NCI-H2029 (cell line): Measurements from ENCODE around the gene TLL1.

Experiments used
- DNase-seq: peaks from one replicate; lab custom pipeline; 2025; lab: John Stamatoyannopoulos, UW

TLL1 gene

DNA sequence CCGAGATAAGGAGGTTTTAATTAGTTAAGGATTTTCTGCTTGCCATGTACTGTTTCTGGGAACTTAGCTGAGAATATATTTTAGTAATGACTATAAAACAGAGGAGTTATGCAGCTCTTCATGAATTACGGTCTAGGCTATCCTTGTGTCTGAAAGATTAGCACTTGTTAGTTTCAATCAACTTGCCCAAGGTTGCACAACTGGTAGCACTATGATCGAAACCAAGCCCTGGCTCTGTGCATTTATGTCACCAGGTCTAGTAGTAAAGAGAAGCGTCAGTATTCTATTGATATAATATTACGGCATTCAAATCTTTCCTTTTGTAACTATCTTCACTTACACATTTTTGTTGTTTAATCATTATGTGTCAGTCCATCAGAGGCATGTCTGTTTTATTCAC is 176.0 kb downstream of the TLL1 start:
- DNase-seq, result no peak

DNA sequence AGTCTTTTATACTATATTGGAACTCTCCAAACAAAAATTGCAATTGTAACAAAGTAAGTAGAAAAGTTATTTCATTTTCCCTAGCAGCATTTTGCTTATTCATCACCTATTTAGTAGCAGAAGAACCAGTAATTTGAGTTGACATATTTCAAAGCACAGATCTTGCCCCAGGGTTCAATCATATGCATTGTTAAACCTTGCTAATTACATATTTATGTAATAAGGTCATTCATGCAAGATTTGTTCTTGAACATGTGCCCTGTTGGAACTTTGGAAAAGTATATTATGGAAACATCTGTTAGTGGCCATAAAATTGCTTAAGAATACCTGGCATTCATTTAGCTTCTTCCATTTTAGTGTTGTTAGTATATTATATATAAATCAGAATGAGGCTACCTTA is 191.7 kb downstream of the TLL1 start:
- DNase-seq, result no peak

- no peak for DNase-seq
Measured at GRCh38 chr4:166065324-166065723, 192.3 kb downstream of the TLL1 start.

- DNase-seq, result no peak
Measured at GRCh38 chr4:166066936-166067335, 193.9 kb downstream of the TLL1 start.

DNA sequence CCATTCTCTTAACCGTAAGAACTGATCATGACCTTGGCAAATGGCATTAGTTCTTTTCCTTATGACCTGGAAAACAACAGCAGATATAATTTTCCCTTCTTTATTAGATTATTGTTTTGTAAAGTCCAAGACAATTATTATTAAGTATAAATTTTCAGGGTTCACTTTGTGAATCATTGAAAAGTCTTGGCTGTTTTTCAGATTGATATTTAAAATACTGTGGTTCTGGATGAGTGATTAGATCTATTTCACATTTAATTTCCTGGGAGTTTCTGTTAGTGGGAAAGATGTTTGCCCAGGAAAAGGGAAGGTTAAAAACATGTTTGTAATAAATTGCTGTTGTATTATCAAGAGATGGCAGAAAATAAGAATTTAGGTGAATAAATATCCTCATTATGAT is 194.9 kb downstream of the TLL1 start:
- DNase-seq, result no peak

GRCh38 chr4:166073783-166074182 is 200.7 kb downstream of the TLL1 start:
- DNase-seq, result no peak

DNA sequence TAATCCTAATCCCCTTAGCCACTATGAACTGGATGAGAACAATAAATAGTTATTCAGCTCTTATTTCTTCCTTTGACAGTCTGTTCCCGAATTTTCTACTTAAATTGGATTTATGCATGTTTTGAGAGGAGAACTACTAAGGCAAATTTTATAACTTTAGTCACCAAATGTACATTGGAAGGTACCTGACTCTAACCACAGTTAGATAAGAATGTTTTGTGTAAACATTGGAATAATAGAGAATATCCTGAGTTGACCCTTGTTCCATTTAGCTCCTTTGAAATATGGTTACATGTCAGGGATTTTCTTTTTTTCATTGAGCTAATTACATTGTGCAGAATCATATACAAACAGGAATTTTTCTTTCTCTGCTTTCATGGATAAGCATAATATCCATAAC is 202.6 kb downstream of the TLL1 start:
- DNase-seq, result no peak

- no peak for DNase-seq
Measured at GRCh38 chr4:166077782-166078181, 204.7 kb downstream of the TLL1 start.

GRCh38 chr4:166078383-166078782 is 205.3 kb downstream of the TLL1 start:
- no peak for DNase-seq

DNA sequence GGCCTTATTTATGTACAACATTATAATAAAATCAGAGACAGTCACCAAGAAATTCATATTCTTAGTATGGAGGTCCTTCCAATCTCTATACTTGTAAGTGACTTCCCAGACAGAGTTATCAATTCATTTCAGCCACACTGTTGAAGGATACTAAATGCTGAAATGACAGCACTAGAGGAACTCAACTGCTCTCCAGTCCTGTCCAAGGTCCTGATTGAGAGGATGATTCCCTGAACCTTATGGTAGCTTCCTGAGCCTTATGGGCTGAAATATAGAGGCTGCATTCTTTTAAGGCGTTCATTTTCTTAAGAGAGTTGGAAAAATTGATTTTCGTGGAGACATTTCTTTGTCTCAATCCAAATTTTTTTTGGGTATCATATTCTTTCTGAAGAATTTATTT is 205.9 kb downstream of the TLL1 start:
- no peak for DNase-seq

DNA sequence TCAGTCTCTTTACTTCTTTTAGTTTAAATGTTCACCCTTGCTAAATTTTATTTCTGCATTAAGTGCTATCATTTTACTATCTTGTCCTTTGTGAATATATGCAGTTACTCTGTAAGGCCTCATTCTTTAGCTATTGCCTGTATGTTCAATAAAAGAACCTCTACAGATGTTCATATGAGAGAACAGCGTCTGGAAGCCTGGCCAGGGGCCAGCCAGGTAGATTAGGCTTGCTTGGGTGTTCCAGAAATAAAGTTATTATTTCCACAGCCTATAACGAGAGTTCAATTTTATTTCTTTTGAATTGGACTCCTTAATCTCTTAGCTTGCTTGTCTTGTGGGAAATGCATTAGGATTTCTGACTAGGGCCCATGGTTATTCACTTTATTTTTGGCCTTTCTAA is 214.5 kb downstream of the TLL1 start:
- DNase-seq, result no peak

DNA sequence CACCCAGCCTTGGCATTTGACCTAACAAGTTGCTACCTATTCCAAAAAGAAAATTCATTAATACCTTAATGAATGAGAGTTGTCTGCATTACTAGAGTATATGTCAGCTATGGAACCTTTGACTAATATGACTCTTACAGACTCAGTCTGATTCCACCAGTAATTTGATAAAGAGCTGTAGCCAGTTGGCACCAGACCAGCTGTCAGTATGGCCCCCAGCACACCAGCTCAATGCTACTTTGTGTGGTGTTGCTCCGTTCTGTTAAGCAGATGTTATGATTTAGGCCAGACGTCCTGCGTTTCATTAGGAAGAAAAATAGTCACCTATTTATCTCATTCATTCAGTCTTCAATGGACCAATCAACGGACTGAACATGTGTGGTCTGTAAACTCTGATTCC is 215.5 kb downstream of the TLL1 start:
- DNase-seq, result no peak

GRCh38 chr4:166091146-166091545 is 218.1 kb downstream of the TLL1 start:
- DNase-seq, result no peak

GRCh38 chr4:166091912-166092510 is 219.0 kb downstream of the TLL1 start:
- DNase-seq, result peak; percentile 16

DNA sequence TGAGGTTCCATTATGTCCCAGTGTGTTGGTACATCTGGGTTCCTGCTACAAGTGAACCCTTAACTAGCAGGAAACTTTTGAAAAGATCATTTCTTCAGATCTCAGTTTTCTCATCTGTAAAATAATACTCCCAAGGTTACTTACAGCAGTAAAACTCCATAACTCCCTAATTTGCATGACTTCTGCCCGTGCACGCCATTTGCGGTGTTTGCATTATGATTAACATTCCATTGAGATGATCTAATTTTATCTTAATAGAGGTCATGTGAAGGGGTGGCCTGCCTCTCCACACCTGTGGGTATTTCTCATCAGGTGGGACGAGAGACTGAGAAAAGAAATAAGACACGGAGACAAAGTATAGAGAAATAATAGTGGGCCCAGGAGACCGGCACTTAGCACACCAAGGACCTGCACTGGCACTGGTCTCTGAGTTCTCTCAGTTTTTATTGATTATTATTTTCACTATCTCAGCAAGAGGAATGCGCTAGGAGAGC is 219.8 kb downstream of the TLL1 start:
- no peak for DNase-seq

- no peak for DNase-seq
Measured at GRCh38 chr4:166104623-166105022, 231.6 kb downstream of the TLL1 start.

GRCh38 chr4:166121897-166122296 is 248.9 kb downstream of the TLL1 start:
- no peak for DNase-seq

GRCh38 chr4:166123546-166123945 is 250.5 kb downstream of the TLL1 start:
- DNase-seq, result no peak

- DNase-seq, result no peak
Measured at GRCh38 chr4:166128403-166128802, 255.4 kb downstream of the TLL1 start.

DNA sequence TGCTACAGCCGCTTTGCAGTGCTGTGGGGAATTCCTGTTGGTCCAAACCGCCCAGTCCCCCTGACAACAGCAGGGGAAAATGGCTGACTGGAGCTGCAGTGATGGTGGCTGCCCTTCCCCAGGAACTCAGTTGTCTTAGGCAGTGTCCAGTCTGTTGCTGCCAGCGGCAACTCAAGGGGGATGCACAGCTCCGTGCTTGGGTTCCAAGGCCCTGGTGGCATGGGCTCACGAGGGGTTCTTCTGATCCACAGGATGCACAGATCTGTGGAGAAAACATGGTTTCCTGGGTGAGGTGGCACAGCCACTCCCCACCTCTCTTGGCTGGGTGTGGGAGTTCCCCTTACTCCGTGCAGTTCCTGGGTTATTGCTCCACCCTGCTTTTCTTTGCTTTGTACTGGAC is 261.2 kb downstream of the TLL1 start:
- DNase-seq, result no peak

DNA sequence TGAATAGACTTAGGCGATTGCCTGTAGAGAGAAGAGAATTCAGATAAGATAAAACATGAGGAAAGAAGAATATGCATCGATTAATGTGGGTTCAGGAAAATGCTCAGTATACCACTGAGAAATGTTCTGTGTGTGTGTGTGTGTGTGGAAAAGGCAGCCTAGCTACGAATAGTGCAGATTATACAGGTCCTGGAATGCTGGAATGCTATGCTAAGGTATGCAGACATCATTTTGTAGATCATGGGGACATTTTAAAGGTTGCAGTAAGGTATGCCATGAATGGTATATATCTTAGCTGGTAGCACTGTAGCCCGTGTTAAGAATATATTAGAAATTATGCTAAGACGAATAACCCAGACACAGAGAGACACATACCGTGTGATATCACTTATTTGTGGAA is 267.9 kb downstream of the TLL1 start:
- DNase-seq, result no peak

DNA sequence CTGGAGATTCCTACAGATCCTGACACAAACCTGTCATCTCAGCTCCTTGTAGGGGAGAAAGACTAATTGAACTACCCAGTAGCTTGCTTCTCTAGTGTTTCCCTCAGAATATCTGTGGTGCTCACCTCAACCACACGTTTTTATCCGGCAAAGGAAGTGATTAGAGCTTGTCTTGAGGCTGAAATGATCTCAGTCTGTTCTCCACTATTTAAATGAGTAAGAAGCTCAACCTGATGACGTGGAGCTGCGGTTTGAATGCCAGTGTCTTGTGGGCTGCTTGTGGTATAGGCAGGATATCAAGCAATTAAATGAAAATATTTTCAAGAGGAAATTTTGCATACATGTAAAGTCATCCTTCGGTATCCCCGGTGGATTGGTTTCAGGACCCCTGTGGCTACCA is 270.2 kb downstream of the TLL1 start:
- no peak for DNase-seq

DNA sequence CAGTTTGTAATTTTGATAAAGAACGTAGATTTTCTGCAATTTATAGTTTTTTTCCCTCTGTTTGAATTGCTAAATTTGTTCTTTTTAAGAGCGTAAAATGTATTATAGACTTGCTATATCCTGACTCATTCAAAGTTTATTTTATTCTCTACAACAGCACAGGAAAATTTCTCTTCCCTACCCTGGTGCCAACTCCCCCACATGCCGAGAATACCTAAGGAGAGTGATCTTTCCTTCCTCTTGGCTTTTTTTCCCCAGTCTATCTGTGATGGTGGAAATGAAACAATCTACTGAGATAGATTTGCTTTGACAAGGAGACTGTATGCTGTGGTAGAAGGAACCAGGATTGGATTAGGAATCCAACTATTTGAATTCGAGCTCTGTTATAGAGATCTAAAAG is 271.6 kb downstream of the TLL1 start:
- DNase-seq, result no peak

GRCh38 chr4:166146806-166147540 is 273.9 kb downstream of the TLL1 start:
- no peak for DNase-seq
